HG02970 (cell line): ENCODE results near the gene EIPR1.
"Not testable (repeated sequence)": the region's sequence is repeated elsewhere in the genome, so short reads cannot be mapped to it uniquely, and the experiment has no call there.

Source experiments
- ATAC-seq: cut with Tn5 transposase; IDR thresholded peaks from one replicate; pipeline ENCODE4 v1.9.1; 2021; ENCODE audit warnings: mild to moderate bottlenecking, moderate library complexity, moderate number of reproducible peaks; ENCODE audit not compliant: unreplicated experiment, low FRiP score

Gene EIPR1

DNA sequence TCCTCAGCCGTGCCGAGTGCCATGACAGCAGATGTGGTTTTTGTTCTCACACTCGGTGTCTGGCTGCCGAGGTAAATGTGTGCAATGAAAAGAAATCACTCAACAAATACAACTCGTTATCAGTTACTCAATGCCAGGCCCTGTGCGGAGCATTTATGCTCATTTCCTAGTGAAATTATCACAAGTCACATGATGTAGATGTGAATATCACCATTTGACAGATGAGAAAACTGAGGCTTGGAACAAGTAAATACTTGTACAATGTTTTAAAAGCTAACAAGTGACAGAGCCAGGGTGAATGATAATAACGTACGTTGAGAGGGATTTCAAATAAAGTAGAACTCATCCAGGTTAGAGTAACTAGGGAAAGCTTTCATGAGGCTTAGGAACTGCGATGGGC, 174.7 kb downstream of the EIPR1 start:
- no peak for ATAC-seq

DNA sequence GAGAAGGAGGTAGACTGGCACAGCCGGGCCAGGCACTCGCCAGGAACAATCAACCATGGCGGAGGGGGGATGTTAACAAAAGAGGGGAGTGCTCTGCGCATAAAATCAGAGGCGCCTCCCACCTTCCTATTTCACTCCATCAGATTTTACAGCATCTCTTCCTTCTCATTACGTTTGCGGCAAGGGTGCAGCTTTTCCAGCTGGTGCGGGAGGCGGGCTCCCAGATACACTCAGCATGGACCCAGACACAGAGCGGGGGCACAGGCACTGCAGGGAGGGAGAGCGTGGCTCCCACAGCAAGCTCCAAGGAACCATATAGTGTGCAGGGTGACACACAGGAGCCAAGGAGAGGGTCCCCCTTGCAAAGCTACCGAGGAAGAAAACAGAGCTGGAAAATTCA, 176.3 kb downstream of the EIPR1 start:
- no peak for ATAC-seq

DNA sequence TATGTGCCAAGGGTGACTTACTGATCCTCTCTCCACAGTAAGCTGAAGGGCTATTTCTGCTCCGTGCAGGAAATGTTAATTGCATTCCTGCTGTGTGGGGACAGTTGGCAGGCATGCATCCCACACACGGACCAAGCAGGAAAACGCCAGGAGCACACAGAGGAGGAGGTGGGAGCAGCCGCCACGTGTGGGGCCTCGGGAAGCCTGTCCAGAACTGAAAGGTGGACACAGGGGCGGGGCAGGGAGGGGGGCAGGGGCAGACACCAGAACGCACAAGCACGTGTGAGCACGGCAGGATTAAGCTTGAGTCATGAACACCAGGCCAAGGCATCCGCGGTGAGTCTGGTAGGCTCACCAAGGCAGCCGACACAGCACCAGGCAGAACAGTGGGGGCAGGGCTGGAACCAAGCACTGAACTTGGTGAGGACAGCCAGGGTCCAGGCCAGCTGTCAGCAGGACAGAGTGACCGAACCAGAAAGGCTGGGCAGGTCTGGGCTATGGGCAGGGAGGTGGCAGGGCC, 177.1 kb downstream of the EIPR1 start:
- ATAC-seq, result no peak

DNA sequence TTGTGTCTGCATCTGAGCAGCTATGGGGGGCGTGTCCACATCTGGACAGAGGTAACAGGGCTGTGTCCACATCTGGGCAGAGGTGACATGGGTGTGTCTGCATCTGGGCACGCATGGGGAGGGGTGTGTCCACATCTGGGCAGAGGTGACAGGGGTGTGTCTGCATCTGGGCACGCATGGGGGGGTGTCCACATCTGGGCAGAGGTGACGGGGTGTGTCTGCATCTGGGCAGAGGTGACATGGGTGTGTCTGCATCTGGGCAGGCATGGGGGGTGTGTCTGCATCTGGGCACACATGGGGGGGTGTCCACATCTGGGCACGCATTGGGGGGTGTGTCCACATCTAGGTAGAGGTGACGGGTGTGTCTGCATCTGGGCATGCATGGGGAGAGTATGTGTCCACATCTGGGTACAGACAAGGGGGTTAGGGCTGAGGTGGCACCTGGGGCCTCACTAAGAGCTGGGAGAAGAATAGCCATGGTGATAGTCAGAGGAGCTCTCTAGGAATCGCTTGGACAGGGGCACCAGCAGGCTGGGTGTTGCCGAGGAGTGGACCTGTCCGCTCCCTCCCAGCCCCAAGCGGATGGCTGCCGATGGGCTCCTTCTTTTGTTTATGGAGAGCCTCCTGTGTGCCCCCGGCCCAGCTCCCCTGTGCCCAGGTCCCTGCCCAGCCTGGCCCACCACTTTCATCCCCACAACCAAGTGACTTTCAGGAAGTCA, 177.8 kb downstream of the EIPR1 start:
- no peak for ATAC-seq

DNA sequence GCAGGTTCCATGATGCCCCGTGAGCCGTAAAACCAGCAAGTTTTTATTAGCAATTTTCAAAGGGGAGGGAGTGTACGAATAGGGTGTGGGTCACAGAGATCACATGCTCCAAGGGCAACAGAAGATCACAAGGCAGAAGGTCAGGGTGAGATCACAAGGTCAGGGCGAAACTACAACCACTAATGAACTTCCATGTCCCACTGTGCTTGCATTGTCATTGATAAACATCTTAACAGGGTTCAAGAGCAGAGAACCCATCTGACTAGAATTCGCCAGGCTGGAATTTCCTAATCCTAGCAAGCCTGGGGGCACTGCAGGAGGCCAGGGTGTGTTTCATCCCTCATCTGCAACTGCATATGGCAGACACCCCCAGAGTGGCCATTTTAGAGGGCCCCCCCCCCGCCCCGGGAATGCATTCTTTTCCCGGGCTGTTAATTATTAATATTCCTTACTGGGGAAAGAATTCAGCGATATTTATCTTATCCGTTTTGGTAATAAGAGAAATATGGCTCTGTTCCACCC, 178.9 kb downstream of the EIPR1 start:
- ATAC-seq, result not testable (repeated sequence)

DNA sequence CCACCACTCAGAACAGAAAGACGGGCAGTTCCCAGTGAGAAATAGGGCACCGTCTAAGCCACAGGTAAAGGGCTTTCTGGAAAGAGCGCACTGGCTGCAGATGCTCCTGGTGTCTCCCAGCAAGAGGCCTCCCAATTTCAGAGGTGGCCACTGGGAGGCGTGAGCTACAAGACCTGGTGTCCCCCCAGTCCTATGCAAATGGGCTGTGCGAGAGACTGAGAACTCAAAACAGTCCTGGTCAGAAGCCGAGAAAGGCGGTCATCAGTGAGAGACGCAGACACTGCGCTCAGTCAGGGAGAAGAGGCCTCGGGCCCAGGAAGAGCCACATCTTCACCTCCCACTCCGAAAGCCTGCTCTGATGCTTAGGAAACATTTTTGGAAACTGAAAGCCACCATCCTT, 179.5 kb downstream of the EIPR1 start:
- ATAC-seq, result no peak

DNA sequence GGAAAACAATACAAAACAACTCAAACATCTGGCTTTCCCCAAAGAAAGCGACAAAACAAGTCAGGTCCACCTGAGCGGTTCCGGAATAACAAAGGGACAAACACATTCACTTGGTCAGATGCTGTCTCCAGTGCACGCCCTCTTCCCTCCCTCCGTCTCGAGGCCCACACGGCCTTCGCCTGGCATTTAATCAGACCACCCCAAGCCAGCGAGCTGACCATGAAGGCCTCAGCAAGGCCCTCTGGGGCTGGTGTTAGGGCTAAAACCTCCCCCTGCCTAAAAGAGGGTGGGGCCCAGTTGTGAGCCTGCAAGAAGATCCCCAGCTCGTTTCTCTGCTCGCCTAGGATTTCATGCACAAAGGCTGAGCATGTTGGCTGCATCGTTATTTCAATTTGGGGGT, 180.3 kb downstream of the EIPR1 start:
- no peak for ATAC-seq

DNA sequence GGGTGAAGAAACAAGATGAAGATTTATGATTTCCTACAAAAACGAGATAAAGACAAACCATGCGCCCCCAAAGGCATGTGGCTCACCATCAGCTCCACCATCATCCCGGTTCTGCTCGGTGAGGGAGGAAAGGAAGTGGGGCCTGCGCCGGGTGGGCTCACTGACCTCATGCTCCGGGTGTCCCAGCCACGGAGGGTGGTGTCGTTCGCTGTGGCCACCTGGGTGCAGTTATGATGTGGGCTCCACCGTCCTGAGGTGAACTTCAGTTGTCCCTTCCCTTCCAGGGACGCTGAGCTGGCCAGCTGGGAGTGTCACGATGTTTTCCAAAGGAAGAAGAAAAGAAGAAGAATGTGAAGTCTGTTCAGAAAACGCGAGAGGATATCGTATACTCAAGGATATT, 180.9 kb downstream of the EIPR1 start:
- no peak for ATAC-seq

DNA sequence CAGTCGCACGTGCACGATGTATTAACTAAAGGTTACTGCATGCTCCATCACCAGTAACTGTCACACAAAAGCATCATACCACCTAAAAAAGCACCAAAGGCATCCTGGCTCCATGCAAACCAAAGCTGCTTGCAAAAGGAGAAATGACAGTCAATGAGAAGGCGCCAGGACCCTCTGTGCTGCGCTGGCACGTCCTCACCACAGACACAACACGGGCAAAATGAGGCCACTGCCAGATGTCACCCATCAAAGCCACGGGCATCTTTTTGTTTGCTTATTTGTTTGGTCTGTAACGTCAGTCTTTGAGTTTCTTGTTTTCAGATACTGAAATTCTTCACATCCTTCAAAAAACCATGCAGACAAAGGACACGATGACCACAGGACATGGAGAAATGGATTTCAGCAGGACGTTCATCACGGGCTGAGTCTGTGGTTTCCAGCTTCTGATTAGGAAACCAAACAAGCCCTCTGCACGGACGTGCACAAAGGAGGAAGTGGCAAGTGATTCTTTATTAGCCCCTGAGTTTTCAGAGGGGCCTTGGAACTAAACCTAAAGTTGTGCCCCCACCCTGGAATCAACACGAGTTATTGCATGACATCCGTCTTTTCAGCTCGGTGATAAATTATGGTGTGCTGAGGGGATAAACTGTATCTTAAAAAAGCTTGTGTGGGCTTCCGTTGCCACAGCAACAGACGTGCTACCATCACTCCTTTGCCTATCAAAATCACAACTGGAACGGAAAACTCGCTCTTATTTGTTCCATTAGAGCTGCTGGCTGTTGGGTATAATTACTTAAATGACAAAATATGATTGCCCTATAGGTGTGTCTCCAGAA, 181.8 kb downstream of the EIPR1 start:
- ATAC-seq, result no peak

DNA sequence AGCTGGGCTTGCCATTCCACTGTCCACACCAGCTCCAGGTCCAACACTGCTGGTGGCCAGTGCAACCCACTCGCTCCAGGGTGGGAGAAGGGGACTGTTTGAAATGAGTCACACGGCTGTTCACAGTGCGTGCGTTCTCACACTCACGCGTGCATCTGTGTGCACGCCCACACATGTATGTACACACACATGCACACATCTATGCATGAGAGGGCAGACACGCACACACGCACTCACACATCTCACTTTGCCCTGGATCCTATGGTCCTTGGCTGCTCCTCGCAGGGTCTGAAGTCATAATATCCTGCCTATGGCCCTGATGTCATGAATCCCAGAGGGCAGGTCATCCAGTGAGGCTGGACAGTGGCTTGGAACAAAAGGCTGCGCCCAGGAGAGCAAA, 182.8 kb downstream of the EIPR1 start:
- ATAC-seq, result no peak

DNA sequence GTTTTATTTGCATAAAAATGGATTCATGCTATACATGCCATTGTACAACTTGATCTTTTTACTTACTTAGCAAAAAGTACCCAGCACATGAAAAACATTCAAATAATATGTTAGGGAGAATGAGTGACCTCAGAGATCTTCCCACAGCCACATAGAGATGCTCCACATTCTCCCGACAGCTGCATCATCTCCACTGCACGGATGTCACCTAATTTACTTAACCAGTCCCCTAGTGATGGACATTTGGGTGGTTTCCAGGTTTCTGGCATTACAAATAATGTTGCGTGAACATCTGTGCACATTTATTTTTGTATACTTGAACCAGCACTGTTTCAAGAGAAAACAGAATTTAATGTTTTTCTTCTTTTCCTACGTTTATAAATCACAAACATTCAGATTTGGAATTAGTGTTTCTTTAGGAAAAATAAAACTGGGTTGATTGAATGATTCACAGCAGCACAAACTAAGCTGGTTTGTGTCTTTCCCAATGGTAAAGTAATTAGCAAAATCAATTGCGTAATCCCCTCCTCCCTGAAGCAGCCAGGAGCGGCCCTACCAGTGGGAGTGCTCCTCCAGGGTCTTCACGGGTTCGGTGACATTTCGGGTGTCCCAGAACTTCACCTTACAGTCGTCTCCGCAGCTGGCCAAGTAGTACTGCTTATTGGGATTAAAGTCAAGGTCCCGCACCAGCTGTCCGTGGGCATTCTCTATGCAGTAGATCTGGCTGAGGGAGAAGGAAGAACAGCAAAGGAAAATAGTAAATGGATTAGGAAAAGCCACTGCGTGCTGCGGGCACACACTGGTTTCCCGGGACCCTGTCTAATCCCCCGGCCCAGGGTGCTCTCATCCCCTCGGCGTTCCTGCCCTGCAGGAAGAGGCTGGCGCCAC, 183.9 kb downstream of the EIPR1 start:
- no peak for ATAC-seq

DNA sequence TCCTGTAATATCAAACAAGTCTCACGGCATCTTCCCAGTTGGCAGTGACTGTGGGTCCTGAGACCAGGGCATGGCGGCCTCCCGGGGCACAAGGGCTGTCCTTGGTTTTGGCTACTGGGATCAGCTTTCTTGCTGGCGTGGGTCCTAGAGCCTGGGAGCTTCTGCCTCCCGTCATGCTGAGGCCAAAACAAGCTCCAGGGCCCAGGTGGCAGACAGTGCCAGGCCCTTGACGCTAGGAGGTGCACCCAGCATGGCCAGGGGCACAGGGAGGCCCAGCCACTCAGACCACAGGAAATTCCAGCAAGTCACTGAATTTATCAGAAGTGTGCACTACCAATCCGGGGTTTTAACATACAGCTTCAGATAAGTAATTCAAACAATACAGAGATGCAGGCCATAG, 184.7 kb downstream of the EIPR1 start:
- no peak for ATAC-seq

DNA sequence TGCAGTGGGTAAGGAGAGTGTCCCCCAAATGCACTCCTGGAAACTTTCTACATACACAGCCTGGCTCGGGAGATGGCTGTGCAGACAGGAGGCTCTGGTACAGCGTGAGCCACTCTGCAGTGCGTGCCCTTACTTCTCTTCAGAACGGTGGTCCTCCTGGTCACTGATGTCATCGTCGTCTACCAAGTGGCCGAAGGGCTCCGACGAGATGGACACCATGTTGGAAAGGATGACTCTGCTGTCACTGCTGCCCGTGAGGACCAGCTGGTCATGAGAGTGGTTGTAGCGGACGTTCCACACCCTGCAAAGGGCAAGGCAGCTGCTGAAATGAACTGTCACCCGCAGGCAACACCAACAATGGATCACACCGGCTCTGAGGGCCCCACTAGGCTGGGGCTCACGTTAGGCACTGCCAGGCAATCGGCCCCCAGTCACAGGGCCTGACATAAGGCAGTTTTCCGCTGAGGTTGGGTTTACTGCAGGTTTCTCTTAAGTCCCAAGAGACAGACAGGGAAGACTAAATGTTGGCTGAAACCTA, 185.3 kb downstream of the EIPR1 start:
- ATAC-seq, result no peak

DNA sequence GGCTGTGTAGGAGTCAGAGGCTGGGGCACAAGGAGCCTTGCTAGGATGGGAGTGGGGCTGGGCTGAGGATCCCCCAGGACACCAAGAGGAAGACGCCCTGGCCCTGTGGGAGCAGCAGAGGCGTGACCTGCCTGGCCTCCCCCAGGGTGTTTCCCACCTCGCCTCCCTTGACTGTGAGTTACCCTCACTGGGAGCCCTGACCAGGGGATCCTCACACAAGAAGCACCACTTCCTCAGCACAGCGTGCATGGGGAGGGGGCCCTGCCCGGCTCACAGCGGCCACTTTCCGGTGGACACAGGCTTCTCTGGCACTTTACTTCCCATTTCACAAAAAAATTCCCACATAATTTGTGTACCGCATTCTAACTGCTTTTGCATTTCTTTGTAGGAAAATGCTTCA, 187.7 kb downstream of the EIPR1 start:
- no peak for ATAC-seq

DNA sequence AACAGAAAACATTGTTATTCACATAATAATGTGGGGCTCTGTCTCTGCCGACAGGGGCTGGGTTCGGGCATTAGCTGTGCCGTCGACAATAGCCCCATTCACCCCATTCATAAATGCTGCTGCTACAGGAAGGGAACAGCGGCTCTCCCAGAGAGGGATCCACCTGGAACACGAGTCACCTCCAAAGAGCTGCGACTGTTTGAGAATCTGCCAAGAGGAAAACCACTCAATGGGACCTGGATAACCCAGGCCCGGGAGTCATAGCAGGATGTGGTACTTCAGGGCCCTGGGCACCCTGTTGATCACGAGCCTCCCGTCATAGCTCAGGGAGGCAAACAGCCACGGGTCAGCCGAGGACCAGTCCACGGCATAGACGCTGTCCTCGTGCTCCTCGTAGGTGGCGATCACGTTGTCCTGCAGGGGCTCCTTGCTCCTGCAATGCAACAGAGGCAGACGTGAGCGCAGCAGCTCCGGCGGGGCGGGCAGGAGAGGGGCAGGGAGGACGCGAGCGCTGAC, 188.5 kb downstream of the EIPR1 start:
- ATAC-seq, result no peak

DNA sequence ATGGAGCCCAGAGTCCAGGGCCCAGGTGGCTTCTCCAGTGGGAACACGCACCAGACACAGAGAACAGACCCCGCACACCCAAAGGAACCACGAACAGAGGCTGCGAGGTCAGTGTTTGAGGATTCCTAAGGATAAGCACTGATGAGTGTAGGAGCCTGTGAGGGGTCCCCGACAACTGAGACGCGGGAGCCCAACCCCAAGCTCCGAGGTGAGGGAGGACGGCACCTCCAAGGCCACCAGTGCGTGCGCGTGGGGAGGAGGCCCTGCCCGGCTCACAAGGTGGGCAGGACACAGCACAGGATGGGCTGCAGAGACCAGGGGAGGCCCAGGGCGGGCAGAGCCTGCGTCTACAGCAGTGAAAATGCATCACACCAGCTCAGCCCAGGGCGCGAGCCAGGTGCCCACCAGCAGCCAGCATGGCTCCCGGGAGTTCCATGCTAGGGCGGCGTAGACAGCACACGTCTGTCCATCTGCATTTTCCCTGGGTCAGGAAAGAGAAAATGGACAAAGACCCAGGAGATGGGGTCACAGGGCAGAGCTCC, 189.1 kb downstream of the EIPR1 start:
- no peak for ATAC-seq

DNA sequence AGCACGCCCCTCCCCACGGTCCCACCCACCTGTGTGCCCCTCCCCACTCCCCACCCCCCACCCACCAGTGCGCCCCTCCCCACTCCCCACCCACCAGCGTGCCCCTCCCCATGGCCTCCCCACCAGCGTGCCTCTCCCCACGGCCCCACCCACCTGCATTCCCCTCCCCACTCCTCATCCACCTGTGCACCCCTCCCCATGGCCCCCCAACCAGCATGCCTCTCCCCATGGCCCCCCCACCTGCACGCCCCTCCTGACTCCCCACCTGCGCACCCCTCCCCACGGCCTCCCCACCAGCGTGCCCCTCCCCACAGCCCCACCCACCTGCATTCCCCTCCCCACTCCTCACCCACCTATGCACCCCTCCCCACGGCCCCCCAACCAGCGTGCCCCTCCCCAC, 190.2 kb downstream of the EIPR1 start:
- ATAC-seq, result no peak

DNA sequence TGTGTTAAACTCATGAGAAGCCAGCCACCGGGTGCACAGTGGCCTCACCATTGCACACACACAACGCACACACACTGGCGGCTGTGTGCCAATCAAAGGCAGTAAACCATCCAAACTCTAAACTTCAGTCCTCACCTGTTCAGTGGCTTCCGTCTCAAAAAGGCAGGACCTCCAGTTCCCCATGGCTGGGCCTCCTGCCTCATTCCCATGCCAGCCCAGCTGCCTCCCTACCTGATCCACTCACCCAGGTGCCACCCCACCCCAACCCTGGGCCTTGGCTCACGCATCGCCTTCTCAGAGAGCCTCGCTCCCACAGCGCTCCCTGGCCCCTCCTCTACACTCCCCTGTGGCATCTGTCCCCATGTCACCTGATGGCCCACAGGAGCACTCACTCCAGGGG, 190.9 kb downstream of the EIPR1 start:
- no peak for ATAC-seq

DNA sequence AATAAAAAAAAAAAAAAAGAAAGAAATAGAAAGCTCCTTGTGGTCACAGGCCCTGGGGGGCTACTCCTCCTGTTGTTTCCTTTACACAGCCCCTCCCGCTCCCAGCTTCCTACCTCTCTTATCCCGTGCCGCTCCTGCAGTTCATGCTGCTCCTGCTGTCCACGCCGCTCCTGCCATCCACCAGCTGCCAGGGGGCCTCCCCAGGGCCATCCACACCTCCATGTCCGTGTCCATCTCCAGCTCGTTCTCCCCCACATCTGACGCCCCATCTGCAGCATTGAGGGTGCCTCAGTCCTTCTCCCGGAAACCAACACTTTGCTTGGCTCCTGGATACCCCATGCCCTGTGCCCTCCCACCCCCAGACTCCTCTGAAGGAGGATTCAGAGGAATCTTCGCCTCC, 191.7 kb downstream of the EIPR1 start:
- no peak for ATAC-seq

DNA sequence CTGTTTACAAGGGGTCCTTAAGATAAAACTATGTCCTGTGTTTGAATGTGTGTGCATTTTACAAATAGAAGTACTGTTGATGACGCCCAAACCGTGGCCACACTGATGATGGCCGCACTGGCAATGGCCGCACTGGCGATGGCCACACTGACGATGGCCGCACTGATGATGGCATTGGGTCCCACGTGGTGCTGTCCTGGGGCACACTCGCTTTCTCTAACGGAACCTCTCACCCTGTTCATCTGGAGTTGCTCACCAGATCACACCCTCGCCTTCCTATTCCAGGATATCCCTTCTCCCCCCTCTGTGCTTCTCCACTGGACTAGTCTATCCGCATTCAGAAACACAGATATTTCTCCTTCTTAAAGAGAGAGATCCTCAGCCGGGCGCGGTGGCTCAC, 192.4 kb downstream of the EIPR1 start:
- no peak for ATAC-seq
